ENCODE data around the gene PLEKHM2. TPM values are rescaled to one million over a fixed set of nuclear protein-coding genes. Genes with fewer than 3 reads are reported as not detected.
"Not testable (repeated sequence)": the region's sequence is repeated elsewhere in the genome, so short reads cannot be mapped to it uniquely, and the experiment has no call there.

The PLEKHM2 gene
- polyA plus RNA-seq, 1 donor (not counting 4 experiments of a cell fraction or from before 2014, with no cell fraction given), result 30.0 TPM

GRCh38 chr1:15698201-15698600 is 14.1 kb downstream of the PLEKHM2 start:
- H3K4me1 ChIP-seq (ENCODE audit: control insufficient read depth, extremely low read depth, insufficient read depth, low read length), result peaks cover 5% of the 10 kb centered on the region
- H3K79me2 ChIP-seq (ENCODE audit: control insufficient read depth, insufficient read depth, low read length), result peaks cover 67% of the 10 kb centered on the region
- H3K9ac ChIP-seq (ENCODE audit: control insufficient read depth, extremely low read depth, insufficient read depth, low read length), result no peak overlapping the region
- H3K4me3 ChIP-seq (ENCODE audit: control insufficient read depth in 2 of 3, extremely low read depth in 1 of 3, insufficient read depth in 2 of 3, low read depth in 1 of 3, low read length in 3 of 3), result no peak overlapping the region
- no peak for FAIRE-seq
- H3K9me3 ChIP-seq (ENCODE audit: control insufficient read depth, low read depth, low read length), result no peaks in the 10 kb centered on the region
- no peak overlapping the region for H3K27ac ChIP-seq (ENCODE audit: control insufficient read depth, insufficient read depth, low read length)
- peaks cover 6% of the 10 kb centered on the region for H4K20me1 ChIP-seq (ENCODE audit: control insufficient read depth, extremely low read depth, insufficient read depth, low read length)
- H3K4me2 ChIP-seq (ENCODE audit: control insufficient read depth, extremely low read depth, insufficient read depth, low read depth, low read length), result no peak overlapping the region
- no peaks in the 10 kb centered on the region for H3K27me3 ChIP-seq (ENCODE audit: control insufficient read depth, extremely low read depth, insufficient read depth, low read length)
- no peak overlapping the region for H2AFZ ChIP-seq (ENCODE audit: control insufficient read depth, low read length)
- H3K36me3 ChIP-seq (ENCODE audit: control insufficient read depth in 2 of 2, extremely low read depth in 1 of 2, insufficient read depth in 2 of 2, low read length in 2 of 2), result peaks cover 3 to 11% of the 10 kb centered on the region in 2 experiments
- no peak for DNase-seq (ENCODE audit: low read depth, low spot score)
- TF ChIP-seq EZH2 (IDR thresholded peaks at IDR 0.05; ENCODE audit: low read length), result no peak
- TF ChIP-seq, protein P1, sequence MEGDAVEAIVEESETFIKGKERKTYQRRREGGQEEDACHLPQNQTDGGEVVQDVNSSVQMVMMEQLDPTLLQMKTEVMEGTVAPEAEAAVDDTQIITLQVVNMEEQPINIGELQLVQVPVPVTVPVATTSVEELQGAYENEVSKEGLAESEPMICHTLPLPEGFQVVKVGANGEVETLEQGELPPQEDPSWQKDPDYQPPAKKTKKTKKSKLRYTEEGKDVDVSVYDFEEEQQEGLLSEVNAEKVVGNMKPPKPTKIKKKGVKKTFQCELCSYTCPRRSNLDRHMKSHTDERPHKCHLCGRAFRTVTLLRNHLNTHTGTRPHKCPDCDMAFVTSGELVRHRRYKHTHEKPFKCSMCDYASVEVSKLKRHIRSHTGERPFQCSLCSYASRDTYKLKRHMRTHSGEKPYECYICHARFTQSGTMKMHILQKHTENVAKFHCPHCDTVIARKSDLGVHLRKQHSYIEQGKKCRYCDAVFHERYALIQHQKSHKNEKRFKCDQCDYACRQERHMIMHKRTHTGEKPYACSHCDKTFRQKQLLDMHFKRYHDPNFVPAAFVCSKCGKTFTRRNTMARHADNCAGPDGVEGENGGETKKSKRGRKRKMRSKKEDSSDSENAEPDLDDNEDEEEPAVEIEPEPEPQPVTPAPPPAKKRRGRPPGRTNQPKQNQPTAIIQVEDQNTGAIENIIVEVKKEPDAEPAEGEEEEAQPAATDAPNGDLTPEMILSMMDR (optimal IDR thresholded peaks at IDR 0.05 in 1 of 3, IDR thresholded peaks at IDR 0.05 in 1 of 3, conservative IDR thresholded peaks at IDR 0.05 in 1 of 3; ENCODE audit: extremely low read depth in 1 of 3, insufficient read depth in 2 of 3, low read length in 3 of 3), result no peak
- dilution Hi-C loops (cut with MboI; ENCODE audit: extremely low pct_ligation_motif_present, low sequenced_read_pairs), result no loop called here
- peaks cover 2% of the 10 kb centered on the region for H3K9me1 ChIP-seq (ENCODE audit: control insufficient read depth, extremely low read depth, insufficient read depth, low read length)

- H3K9me1 ChIP-seq (ENCODE audit: control insufficient read depth, extremely low read depth, insufficient read depth, low read length); H3K27ac ChIP-seq (ENCODE audit: control insufficient read depth, insufficient read depth, low read length); H3K4me2 ChIP-seq (ENCODE audit: control insufficient read depth, extremely low read depth, insufficient read depth, low read depth, low read length); FAIRE-seq; dilution Hi-C loops (cut with MboI; ENCODE audit: extremely low pct_ligation_motif_present, low sequenced_read_pairs); H3K4me3 ChIP-seq (ENCODE audit: control insufficient read depth in 2 of 3, extremely low read depth in 1 of 3, insufficient read depth in 2 of 3, low read depth in 1 of 3, low read length in 3 of 3); H3K9ac ChIP-seq (ENCODE audit: control insufficient read depth, extremely low read depth, insufficient read depth, low read length); H4K20me1 ChIP-seq (ENCODE audit: control insufficient read depth, extremely low read depth, insufficient read depth, low read length); H2AFZ ChIP-seq (ENCODE audit: control insufficient read depth, low read length); H3K27me3 ChIP-seq (ENCODE audit: control insufficient read depth, extremely low read depth, insufficient read depth, low read length); H3K36me3 ChIP-seq (ENCODE audit: control insufficient read depth in 2 of 2, extremely low read depth in 1 of 2, insufficient read depth in 2 of 2, low read length in 2 of 2); DNase-seq (ENCODE audit: low read depth, low spot score); H3K9me3 ChIP-seq (ENCODE audit: control insufficient read depth, low read depth, low read length): not testable (repeated sequence)
- peaks cover 13% of the 10 kb centered on the region for H3K4me1 ChIP-seq (ENCODE audit: control insufficient read depth, extremely low read depth, insufficient read depth, low read length)
- H3K79me2 ChIP-seq (ENCODE audit: control insufficient read depth, insufficient read depth, low read length), result peaks cover 63% of the 10 kb centered on the region
These were observed 15.2 kb downstream of the PLEKHM2 start for GRCh38 chr1:15699321-15699720.

DNA sequence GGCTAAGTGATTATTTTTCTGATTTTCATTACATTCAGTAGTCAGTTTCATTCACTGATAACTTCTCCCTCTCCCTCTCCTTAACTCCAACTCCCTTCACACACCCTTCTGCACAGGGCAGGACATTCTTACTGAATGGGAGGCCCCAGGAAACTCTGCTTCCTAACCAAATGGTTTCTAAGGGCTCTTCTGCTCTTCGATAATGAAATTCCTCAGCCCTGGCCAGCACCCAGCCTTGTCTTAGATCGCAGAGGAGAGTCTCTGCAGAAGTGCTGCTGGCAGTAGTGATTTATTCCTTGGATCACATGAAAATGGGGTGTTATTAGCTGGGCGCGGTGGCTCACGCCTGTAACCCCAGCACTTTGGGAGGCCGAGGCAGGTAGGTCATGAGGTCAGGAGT is 16.4 kb downstream of the PLEKHM2 start:
- Histone ChIP-seq H3K9me3 (ENCODE audit: control insufficient read depth, low read depth, low read length) (no peaks in the 10 kb centered on the region), H3K4me2 (ENCODE audit: control insufficient read depth, extremely low read depth, insufficient read depth, low read depth, low read length) (no peak overlapping the region), H2AFZ (ENCODE audit: control insufficient read depth, low read length) (no peak overlapping the region), H3K9ac (ENCODE audit: control insufficient read depth, extremely low read depth, insufficient read depth, low read length) (no peak overlapping the region), H3K27me3 (ENCODE audit: control insufficient read depth, extremely low read depth, insufficient read depth, low read length) (no peaks in the 10 kb centered on the region), H3K36me3 (ENCODE audit: control insufficient read depth in 2 of 2, extremely low read depth in 1 of 2, insufficient read depth in 2 of 2, low read length in 2 of 2) (peaks cover 7 to 8% of the 10 kb centered on the region in 2 experiments), H3K4me1 (ENCODE audit: control insufficient read depth, extremely low read depth, insufficient read depth, low read length) (peaks cover 13% of the 10 kb centered on the region), H3K9me1 (ENCODE audit: control insufficient read depth, extremely low read depth, insufficient read depth, low read length) (peaks cover 2% of the 10 kb centered on the region), H3K27ac (ENCODE audit: control insufficient read depth, insufficient read depth, low read length) (no peak overlapping the region), H4K20me1 (ENCODE audit: control insufficient read depth, extremely low read depth, insufficient read depth, low read length) (peaks cover 3% of the 10 kb centered on the region), H3K79me2 (ENCODE audit: control insufficient read depth, insufficient read depth, low read length) (peaks cover 63% of the 10 kb centered on the region), H3K4me3 (ENCODE audit: control insufficient read depth in 2 of 3, extremely low read depth in 1 of 3, insufficient read depth in 2 of 3, low read depth in 1 of 3, low read length in 3 of 3) (no peak overlapping the region)
- FAIRE-seq, result no peak
- DNase-seq (ENCODE audit: low read depth, low spot score), result no peak
- dilution Hi-C loops (cut with MboI; ENCODE audit: extremely low pct_ligation_motif_present, low sequenced_read_pairs), result no loop called here
- TF ChIP-seq EZH2 (IDR thresholded peaks at IDR 0.05; ENCODE audit: low read length), result no peak
- TF ChIP-seq, protein P1 (optimal IDR thresholded peaks at IDR 0.05 in 1 of 3, IDR thresholded peaks at IDR 0.05 in 1 of 3, conservative IDR thresholded peaks at IDR 0.05 in 1 of 3; ENCODE audit: extremely low read depth in 1 of 3, insufficient read depth in 2 of 3, low read length in 3 of 3), result no peak

All from keratinocyte (primary cell).